ENCODE data around the gene CTDSPL.

Gene CTDSPL

DNA sequence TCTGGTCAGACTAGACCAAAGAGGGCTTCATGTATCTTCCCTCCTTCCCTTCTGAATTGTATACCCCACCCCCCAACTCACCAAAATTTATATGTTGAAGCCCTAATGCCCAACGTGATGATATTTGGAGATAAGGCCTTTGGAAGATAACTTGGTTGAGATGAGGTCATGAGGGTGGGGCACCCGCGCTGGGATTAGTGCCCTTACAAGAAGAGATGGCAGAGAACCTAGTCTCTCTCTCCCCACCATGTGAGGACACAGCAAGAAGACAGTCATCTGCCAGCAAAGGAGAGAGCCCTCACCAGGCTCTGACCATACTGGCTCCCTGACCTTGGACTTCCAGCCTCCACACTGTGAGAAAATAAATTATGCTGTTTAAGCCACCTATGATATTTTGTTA lies 154.3 kb downstream of the CTDSPL start:
- no peak overlapping the region for H3K27ac ChIP-seq (ENCODE audit: extremely low read depth, low read depth, low read length)
- no peak overlapping the region for H3K4me3 ChIP-seq (ENCODE audit: low read depth, low read length)
- ChIA-PET CTCF (interaction anchor here (1.3 kb wide), 1 partner anchor 12 kb away, joined by 3 read pairs; no protein-coding TSS in a partner anchor), POLR2A (no interaction called here)
- H3K36me3 ChIP-seq (ENCODE audit: control insufficient read depth in 2 of 2, insufficient read depth in 1 of 2, low read length in 2 of 2) = peaks cover 0 to 11% of the 10 kb centered on the region in 2 experiments; a peak in 1 of 3 replicates
- TF ChIP-seq, protein P1, sequence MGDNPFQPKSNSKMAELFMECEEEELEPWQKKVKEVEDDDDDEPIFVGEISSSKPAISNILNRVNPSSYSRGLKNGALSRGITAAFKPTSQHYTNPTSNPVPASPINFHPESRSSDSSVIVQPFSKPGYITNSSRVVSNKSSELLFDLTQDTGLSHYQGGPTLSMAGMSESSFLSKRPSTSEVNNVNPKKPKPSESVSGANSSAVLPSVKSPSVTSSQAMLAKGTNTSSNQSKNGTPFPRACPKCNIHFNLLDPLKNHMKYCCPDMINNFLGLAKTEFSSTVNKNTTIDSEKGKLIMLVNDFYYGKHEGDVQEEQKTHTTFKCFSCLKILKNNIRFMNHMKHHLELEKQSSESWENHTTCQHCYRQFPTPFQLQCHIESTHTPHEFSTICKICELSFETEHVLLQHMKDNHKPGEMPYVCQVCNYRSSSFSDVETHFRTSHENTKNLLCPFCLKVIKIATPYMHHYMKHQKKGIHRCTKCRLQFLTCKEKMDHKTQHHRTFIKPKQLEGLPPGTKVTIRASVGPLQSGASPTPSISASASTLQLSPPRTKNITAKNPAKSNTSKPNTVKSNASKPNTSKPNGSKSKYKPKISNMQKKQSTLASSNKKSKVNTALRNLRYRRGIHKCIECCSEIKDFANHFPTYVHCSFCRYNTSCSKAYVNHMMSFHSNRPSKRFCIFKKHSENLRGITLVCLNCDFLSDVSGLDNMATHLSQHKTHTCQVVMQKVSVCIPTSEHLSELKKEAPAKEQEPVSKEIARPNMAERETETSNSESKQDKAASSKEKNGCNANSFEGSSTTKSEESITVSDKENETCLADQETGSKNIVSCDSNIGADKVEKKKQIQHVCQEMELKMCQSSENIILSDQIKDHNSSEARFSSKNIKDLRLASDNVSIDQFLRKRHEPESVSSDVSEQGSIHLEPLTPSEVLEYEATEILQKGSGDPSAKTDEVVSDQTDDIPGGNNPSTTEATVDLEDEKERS (tag by site-specific recombination; IDR thresholded peaks at IDR 0.05) = 0 out of 2 replicates have a peak, but pooled peaks have one; percentile 10
- TF ChIP-seq ZNF174 (tag by site-specific recombination; IDR thresholded peaks at IDR 0.05) = no peak
- TF ChIP-seq ZNF654 (tag by site-specific recombination; IDR thresholded peaks at IDR 0.05; ENCODE audit: low read depth) = no peak
- TF ChIP-seq KLF7 (tag by site-specific recombination; IDR thresholded peaks at IDR 0.05; ENCODE audit: borderline replicate concordance) = no peak
- no peak for TF ChIP-seq ZNF645 (tag by site-specific recombination; IDR thresholded peaks at IDR 0.05)
- TF ChIP-seq ZNF600 (tag by site-specific recombination; IDR thresholded peaks at IDR 0.05) = no peak
- H3K4me1 ChIP-seq (ENCODE audit: control insufficient read depth, insufficient read depth, low read length) = no peaks in the 10 kb centered on the region
- no peaks in the 10 kb centered on the region for H3K9me3 ChIP-seq (ENCODE audit: control insufficient read depth, insufficient read depth, low read depth, low read length)

DNA sequence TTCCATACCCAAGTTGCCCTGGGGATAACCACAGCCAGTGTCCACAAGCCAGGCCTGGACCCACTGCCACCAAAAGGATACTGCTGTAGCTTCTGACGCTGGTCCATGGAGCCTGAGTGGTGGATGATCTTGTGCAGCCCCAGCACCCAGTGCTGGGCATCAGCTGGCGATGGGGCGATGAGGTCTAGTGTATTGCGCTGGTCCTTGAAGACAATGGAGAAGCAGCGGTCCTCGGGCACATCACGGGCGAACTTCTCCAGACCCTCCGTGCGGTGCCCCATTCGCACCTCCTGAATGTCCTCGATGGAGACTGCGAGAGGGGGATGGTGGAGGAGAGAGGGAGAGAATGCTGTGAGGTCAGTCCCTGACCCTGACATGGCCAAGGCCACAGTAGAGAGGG lies 154.7 kb downstream of the CTDSPL start:
- no peak overlapping the region for H3K27ac ChIP-seq (ENCODE audit: extremely low read depth, low read depth, low read length)
- ChIA-PET CTCF (interaction anchor here (1.3 kb wide), 1 partner anchor 13 kb away, joined by 3 read pairs; no protein-coding TSS in a partner anchor), POLR2A (no interaction called here)
- TF ChIP-seq ZBTB6 (tag by site-specific recombination; IDR thresholded peaks at IDR 0.05) (no peak), BCL11B (tag by site-specific recombination; IDR thresholded peaks at IDR 0.05; ENCODE audit: low read depth) (no peak), KLF16 (tag by site-specific recombination; IDR thresholded peaks at IDR 0.05) (no peak), ZNF768 (tag by site-specific recombination; IDR thresholded peaks at IDR 0.05) (no peak), ZNF501 (tag by site-specific recombination; IDR thresholded peaks at IDR 0.05) (no peak), CTCF (tag by site-specific recombination; IDR thresholded peaks at IDR 0.05) (no peak), ZNF777 (tag by site-specific recombination; IDR thresholded peaks at IDR 0.05; ENCODE audit: borderline replicate concordance) (no peak), ZNF391 (tag by site-specific recombination; IDR thresholded peaks at IDR 0.05; ENCODE audit: borderline replicate concordance, low read depth) (no peak), ZFP41 (tag by site-specific recombination; IDR thresholded peaks at IDR 0.05; ENCODE audit: borderline replicate concordance) (no peak), MEIS1 (CRISPR knock-in tag; IDR thresholded peaks at IDR 0.05; ENCODE audit: borderline replicate concordance) (no peak), ZNF660 (tag by site-specific recombination; IDR thresholded peaks at IDR 0.05) (no peak)
- no peaks in the 10 kb centered on the region for H3K4me1 ChIP-seq (ENCODE audit: control insufficient read depth, insufficient read depth, low read length)
- no peak overlapping the region for H3K4me3 ChIP-seq (ENCODE audit: low read depth, low read length)
- H3K36me3 ChIP-seq (ENCODE audit: control insufficient read depth in 2 of 2, insufficient read depth in 1 of 2, low read length in 2 of 2) = peaks cover 0 to 11% of the 10 kb centered on the region in 2 experiments; a peak in 1 of 3 replicates
- no peaks in the 10 kb centered on the region for H3K9me3 ChIP-seq (ENCODE audit: control insufficient read depth, insufficient read depth, low read depth, low read length)
